ENCODE data around the gene SEC11C. TPM values are rescaled to one million over a fixed set of nuclear protein-coding genes. Genes with fewer than 3 reads are reported as not detected.

Gene SEC11C
- polyA plus RNA-seq (ENCODE audit: insufficient read length in 3 of 3): 10 to 100 TPM; 64.4 to 68.3 (median 64.5) TPM
- long read RNA-seq, donor 1, transcript SEC11C-203 (3 exons, 1,088 nt): minor isoform, 5 of 47 reads
- long read RNA-seq, donor 1, transcript SEC11C-204 (6 exons, 1,202 nt): major isoform, 36 of 47 reads
- long read RNA-seq, donor 1, partial matches to known transcripts: 0 of 47 reads
- long read RNA-seq, donor 1, other reads (novel, unspliced or antisense): 0 of 47 reads
- long read RNA-seq, donor 2, transcript SEC11C-204 (6 exons, 1,202 nt): major isoform, 45 of 52 reads
- long read RNA-seq, donor 2, partial matches to known transcripts: 0 of 52 reads
- long read RNA-seq, donor 2, other reads (novel, unspliced or antisense): 0 of 52 reads
- long read RNA-seq, donor 3, transcript SEC11C-204 (6 exons, 1,202 nt): major isoform, 27 of 33 reads
- long read RNA-seq, donor 3, partial matches to known transcripts: 0 of 33 reads
- long read RNA-seq, donor 3, other reads (novel, unspliced or antisense): 0 of 33 reads
- long read RNA-seq, donor 4, transcript SEC11C-204 (6 exons, 1,202 nt): major isoform, 64 of 73 reads
- long read RNA-seq, donor 4, partial matches to known transcripts: 0 of 73 reads
- long read RNA-seq, donor 4, other reads (novel, unspliced or antisense): 0 of 73 reads
- long read RNA-seq, donor 5, transcript SEC11C-204 (6 exons, 1,202 nt): major isoform, 26 of 29 reads
- long read RNA-seq, donor 5, partial matches to known transcripts: 0 of 29 reads
- long read RNA-seq, donor 5, other reads (novel, unspliced or antisense): 0 of 29 reads
- long read RNA-seq, donor 6, transcript SEC11C-204 (6 exons, 1,202 nt): major isoform, 37 of 41 reads
- long read RNA-seq, donor 6, partial matches to known transcripts: 0 of 41 reads
- long read RNA-seq, donor 6, other reads (novel, unspliced or antisense): 0 of 41 reads
- long read RNA-seq, donor 7, transcript SEC11C-204 (6 exons, 1,202 nt): major isoform, 43 of 58 reads
- long read RNA-seq, donor 7, transcript SEC11C-202 (4 exons, 2,054 nt): minor isoform, 6 of 58 reads
- long read RNA-seq, donor 7, partial matches to known transcripts: 6 of 58 reads
- long read RNA-seq, donor 7, other reads (novel, unspliced or antisense): 0 of 58 reads
- long read RNA-seq, donor 8, transcript SEC11C-204 (6 exons, 1,202 nt): major isoform, 6 of 8 reads
- long read RNA-seq, donor 8, partial matches to known transcripts: 0 of 8 reads
- long read RNA-seq, donor 8, other reads (novel, unspliced or antisense): 0 of 8 reads
- long read RNA-seq, donor 9, transcript SEC11C-204 (6 exons, 1,202 nt): major isoform, 40 of 50 reads
- long read RNA-seq, donor 9, partial matches to known transcripts: 0 of 50 reads
- long read RNA-seq, donor 9, other reads (novel, unspliced or antisense): 0 of 50 reads
- long read RNA-seq, donor 10, transcript SEC11C-204 (6 exons, 1,202 nt): major isoform, 27 of 35 reads
- long read RNA-seq, donor 10, partial matches to known transcripts: 0 of 35 reads
- long read RNA-seq, donor 10, other reads (novel, unspliced or antisense): 0 of 35 reads
- long read RNA-seq, donor 11, transcript SEC11C-204 (6 exons, 1,202 nt): major isoform, 32 of 38 reads
- long read RNA-seq, donor 11, partial matches to known transcripts: 0 of 38 reads
- long read RNA-seq, donor 11, other reads (novel, unspliced or antisense): 0 of 38 reads
- long read RNA-seq, donor 12, transcript SEC11C-204 (6 exons, 1,202 nt): major isoform, 51 of 63 reads
- long read RNA-seq, donor 12, partial matches to known transcripts: 0 of 63 reads
- long read RNA-seq, donor 12, other reads (novel, unspliced or antisense): 0 of 63 reads
- long read RNA-seq, donor 13, transcript SEC11C-204 (6 exons, 1,202 nt): major isoform, 22 of 27 reads
- long read RNA-seq, donor 13, partial matches to known transcripts: 0 of 27 reads
- long read RNA-seq, donor 13, other reads (novel, unspliced or antisense): 0 of 27 reads
- long read RNA-seq, donor 14: 0 reads
- long read RNA-seq, donor 15: 0 reads
- long read RNA-seq, donor 16, transcript SEC11C-204 (6 exons, 1,202 nt): major isoform, 46 of 65 reads
- long read RNA-seq, donor 16, transcript SEC11C-202 (4 exons, 2,054 nt): minor isoform, 5 of 65 reads
- long read RNA-seq, donor 16, transcript SEC11C-203 (3 exons, 1,088 nt): minor isoform, 5 of 65 reads
- long read RNA-seq, donor 16, partial matches to known transcripts: 5 of 65 reads
- long read RNA-seq, donor 16, other reads (novel, unspliced or antisense): 0 of 65 reads

DNA sequence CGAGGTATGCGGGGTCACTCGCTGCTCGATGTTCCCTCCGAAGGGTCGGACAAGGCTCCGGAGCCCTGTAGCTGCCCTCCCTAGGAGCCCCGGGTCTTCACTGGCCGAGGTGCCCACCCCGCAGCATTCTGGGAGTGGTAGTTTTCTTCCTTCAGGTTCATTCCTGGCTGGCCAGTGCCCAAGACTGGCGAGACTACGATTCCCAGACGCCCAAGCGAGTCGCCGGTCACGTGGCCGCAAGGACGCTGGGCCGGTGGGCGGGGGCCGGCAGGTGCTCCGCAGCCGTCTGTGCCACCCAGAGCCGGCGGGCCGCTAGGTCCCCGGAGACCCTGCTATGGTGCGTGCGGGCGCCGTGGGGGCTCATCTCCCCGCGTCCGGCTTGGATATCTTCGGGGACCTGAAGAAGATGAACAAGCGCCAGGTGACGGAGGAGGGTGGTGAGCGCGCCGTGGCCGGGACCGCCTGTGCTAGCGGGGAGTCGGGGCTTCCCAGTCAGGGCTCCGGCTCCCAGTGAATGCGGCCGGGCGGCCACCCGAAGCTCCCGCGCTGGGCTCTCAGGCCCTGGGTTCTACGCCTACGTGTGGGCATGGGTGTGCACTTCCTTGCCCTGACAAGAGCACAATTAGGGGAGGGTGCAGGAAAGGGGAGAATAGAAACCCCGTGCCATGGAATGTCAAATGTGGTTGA, at the start of gene SEC11C:
Gene SEC11C, plus strand, starts transcription at position 270 of the 687 bp plus-strand sequence. Its CDS starts 65 bp downstream, at position 335.
- DNase-seq: peak; percentile 97

DNA sequence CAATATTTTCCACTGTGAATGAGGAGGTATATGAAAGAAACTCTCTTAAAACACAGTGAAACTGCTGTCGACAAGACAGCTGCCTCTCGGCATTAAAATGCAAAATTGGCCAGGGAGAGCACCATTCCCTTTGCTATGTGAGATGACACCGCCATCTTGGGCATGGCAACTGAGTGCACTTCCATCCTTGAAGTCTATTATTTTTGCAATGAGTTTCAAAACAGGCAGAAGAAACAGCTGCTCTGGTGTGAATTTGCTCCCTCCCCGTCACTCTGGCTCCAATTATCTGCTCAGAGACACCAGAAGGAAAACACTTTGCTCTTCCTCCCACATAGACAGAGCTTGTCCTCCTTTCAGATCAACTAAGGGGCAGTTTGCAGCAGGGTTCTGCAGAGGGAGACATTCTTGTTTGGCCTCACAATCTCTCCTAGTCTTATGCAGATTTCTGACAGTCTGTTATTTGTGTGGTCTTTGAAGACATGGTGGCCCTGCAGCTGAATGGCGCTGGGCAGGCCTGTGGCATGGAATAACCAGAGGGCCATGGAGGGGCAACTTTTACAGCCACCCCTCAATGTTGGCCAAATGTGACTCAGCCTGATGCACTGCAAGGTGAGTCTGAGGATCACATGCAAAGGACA, 48.6 kb upstream of the SEC11C start:
- no peak for DNase-seq

DNA sequence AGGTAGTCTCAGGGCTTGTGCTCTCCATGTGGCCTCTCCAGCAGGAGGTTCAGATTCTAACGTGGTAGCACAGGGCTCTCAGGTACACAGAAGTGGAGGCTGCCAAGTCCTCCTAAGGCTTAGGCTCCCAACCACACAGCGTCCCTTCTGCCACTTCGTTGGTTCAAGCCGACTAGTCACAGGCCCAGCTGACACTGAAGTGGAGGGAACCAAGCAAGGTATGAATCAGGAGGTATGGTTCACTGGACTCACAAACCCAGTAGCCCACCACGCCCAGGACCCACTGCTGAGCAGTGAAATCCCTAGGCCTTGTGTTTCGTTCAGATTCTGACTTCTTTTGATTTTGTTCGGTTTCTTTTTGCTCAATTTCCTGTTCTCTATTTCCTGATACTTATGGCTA, 46.0 kb upstream of the SEC11C start:
- no peak for DNase-seq

DNA sequence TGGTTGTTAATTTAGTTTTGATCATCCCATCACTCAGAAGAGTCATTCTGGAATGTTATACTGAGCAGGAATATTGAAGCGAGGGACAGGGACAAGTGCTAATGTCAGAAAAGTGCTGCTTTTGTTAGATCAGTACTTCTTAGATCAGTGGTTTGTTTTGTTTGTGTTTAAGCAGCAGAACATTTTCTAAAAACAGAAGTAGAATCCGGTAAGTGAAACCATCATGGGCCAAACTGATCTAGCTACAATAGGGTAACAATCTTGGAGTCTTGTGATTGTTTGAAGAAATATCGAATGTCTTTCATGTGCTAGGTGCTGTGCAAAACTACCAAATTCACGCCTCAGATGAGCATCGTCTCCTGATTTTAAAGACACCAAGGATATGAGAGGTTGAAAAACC, 45.1 kb upstream of the SEC11C start:
- no peak for DNase-seq

DNA sequence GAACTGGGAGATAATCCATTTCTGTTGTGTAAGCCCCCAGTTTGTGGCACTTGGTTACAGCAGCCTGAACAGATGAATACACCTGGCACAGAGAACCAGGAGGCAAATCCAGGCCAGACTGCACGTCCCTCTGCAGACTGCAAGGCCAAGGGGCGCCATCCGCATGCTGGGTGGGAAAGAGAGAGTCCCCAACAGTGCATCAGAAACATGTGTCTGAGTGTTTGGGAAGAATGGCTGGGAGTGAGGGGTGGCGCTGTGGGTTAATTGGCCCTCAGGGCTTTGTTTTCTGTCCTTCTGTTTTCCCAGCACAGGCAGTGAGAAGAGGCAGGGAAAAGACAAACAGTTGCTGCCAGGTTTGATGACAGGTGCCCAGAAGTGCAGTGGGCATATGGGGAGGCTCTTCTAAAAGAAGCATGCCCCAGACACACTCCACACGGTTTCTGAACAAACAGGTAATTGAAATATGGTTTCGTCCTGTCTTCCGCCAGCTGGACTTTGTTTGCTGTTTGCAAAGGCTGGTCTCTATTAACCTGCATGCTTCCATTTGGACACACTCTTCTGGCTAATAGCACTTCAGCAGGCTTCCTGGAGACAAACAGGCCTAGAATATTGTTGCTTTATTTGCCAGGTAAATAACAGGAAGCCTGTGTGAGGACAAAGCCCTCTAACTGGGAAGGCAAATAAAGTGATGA, 43.4 kb upstream of the SEC11C start:
- DNase-seq: no peak

DNA sequence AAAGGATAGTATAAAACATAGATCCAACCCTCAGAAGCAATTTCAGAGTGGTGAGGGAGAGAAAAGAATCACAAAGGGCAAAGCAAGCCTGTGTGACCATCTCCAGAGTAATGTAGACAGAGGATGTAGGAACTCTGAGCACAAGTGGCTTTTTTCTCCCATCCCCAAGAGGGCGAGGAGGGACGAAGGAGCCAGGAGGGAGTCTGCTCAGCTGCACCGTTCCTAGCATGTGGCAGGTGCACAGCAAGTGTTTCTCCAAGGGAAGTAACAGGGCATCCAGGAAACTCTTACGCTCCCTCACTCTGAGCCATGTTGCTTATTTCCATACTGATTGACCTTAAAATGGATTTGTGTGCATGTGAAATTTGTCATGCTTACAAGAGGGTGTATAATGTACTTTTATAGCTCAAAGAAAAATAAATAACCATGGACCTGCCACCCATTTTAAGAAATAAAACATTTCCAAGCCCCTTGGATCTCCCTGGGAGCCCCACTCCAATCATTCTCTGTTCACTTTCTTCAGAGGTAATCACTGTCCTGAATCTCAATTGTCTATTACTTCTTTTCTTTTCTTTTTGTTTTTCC, 37.8 kb upstream of the SEC11C start:
- DNase-seq: no peak

DNA sequence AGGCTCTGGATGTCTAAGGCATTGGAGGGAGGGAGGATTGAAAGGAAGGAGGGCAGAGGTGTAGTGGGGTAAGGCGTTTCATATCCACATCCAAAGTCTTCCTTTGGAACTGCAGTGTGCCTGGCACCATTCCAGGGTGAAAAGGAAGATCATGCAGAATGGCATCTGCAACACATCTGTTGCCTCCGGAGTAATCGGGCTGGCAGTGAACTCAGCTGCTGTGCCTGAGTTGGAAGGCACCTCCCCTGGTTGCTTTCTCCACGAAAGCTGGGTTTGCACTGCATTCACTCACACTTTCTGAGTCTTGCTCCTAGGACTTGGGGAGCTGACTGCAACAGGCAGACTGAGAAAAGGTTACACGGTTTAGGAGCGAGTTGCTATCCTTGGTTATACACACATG, 30.3 kb upstream of the SEC11C start:
- DNase-seq: no peak

DNA sequence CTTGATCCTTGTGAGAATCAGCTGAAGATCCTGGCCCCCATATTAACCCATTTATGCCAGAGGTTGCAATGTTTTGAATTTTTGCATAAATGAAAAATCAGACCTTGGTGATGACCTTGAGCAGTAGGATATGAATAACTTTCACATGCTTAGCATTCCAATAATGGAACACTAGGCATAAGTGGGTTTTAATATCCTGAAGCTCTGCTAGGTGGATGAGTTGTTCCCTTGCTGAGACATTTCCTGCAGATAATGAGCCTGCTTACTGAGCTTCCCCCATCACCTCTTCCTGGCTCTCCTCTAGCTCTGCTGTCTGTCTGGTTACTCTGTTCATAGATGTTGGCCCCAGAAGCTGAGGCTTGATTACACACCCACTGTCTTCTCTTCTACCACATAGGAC, 25.5 kb upstream of the SEC11C start:
- DNase-seq: no peak

DNA sequence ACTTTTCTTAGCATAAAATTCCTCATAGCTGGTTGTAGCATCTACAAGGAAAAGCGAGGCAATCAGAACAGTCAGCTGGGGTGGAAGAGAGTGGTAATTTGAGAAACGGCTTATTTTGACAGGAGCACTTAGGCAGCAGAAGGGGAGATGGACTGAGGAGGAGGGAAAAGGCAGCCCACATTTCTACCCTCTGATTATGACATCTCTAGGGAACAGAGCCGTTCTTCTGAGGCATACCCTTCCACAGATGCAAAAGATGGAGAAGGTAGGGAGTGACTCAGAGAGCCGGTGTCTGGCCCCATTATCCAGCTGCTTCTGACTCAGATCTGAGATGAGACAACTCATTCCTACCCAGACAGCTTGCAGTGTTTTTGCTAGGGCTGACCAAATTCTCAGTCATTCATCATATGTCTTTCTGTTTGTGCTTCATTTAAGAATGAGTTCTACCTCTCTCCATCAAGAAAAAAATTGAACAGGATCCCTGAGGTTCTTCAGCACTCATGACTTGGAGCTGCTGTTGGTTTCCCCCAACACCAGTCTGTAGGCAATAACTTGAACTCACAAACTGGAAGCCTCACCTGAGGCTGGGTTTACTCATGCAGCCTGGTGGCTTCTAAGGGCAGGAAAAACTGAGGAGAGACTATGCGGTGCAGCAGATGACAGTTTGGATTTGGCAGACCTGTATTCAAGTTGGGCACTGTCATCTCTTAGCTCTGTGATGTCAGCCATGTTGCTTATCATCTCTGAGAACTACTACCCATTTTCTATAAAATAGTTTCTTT, 15.9 kb upstream of the SEC11C start:
- DNase-seq: no peak

DNA sequence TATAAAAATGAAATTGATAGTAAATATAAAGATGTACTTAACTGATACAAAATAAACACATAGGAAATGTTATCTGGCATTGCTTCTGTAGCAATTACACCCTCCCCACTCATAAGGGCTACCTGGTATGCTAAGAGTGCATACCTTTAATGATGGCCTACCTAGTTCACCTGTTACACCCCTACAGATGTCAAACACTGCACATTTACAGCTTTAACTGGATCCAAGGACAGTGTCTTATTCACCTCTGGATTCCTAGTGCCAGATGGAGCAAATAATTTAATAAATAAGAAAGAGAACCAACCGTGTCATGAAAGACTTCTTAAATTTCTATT, 15.3 kb upstream of the SEC11C start:
- DNase-seq: no peak

DNA sequence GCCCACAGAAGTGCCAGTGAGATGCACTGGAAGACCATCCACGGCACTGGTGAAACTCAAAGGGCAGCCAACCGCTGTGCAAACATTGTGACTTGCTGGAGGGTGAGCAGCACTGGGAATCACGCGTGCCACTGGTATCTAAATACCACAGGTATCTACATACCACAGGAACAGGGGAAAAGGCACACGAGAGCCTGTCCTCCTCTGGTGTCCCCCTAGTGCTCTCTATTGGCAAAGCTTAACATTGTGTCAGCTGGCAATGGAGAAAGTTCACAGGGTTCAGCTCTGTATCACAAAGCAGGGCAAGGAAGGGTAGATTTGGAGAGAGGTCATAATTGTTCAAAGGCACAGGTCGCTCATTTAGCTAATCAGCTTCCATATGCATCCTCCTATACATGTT, 12.6 kb upstream of the SEC11C start:
- no peak for DNase-seq

DNA sequence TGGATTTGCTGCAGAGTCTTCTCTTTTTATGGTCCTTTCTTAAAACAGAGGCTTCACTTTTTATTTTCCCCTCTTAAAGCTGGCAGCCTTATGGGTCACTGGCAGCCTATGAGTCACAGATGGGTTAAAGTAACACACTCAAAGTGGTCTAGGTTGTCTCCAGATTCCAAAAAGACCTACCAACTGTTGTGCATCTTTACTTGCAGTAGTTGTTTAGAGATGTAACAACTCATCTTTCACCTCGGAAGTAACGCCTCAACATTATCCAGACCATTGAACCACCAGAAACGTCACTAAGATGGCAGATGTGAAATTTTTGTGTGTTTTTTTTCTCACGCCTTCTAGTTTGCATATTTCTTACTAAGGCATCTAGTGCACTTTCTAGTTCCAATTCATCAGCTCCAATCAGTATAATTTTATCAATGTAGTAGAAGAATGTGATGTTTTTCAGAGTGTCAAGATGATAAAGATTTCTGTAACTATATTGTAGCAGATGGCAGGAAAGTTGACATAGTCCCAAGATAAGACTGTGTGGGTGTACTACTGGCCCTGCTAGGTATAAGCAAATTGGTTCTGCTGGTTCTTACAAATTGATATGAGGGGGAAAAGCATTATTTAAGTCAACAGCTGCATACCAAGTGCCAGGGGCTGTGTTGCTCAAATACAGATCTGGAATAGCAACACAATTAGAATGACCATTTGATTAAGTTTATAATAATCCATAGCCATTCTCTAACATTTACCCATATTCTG, 9.6 kb upstream of the SEC11C start:
- no peak for DNase-seq

DNA sequence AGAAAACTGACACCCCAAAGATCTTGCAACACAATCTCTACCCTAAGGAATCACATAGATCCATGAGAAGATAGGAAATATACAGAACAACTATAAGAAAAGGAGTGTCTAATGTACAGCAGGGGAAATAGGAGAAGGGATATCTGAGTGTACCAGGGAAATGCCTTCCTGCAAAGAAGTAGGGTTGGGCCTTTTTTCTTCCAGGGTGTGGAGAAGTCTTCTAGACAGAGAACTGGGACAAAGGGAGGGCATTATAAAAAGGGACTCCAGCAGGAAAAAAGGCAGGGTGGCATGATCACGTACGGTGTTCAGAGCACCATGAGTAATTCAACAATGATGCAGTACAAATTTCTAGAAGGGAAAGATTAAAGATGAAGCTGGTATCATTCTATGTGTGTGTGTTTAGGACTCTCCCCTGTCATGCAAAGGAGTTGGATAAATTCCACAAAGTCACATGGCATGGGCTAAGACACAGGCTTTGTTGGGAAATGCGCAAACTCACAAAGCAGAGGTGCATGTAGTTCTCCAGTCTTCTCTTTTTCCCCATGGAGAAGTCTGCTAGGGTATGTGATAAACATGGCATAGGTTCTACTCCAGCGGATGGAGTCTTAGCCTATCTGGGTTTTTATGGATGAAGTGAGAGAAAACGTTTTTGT, 6.7 kb upstream of the SEC11C start:
- DNase-seq: no peak

DNA sequence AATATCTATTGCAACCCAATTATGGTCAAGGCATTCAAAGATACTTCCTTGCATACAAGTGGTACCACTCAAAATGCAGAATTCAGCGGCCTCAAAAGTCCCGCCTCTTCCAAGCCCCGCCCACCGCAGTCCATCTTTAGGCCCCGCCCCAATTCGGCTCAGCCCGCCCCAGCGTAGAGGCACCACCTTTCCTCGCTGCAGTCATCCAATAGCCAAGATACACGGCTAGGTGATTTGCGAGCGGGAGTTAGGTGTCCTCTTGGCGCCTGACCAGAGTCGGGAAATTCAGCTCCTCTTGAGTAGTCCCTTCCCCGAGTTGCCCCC, 431 bp upstream of the SEC11C start:
- DNase-seq: peak; percentile 87

DNA sequence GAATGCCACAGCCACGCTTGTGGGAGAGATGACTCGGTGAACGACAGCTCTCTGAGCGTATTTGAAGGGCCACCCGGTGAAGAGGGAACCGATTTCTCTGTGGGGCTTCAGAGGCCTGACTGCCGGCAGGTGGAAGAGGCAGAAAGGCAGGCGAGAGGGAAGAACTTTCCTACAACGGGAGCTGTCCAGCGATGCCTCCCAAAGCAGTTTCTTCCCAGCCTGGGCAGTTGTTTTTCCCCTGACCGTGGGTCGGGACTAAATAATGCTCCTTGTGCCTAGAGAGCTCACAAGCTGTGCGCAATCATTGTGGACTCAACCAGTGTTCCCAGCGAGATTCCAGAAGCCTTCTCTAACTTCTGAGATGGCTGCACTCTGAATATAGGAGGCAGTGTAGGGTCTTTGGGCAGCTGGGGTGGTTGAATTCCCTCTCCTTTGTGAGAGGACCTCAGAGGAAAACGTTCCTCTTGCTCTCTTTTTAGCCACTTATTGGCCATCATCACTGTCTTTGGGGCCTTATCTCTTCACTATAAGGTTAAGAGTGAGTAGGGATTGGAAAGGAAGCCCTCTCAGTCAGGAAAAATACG, 710 bp downstream of the SEC11C start:
- peak; percentile 35 for DNase-seq
